ENCODE results near the gene PLEKHA6. TPM values are rescaled to one million over a fixed set of nuclear protein-coding genes. Genes with fewer than 3 reads are reported as not detected.
A peak's percentile ranks its signal among the peaks of the same experiment; 100 is the strongest.

The PLEKHA6 gene
- total RNA-seq, 2 donors from 2014 or later: 18.1 to 25.7 TPM

GRCh38 chr1:204361781-204362180 is 2.1 kb upstream of the PLEKHA6 start:
- no peak for TF ChIP-seq CTCF (IDR thresholded peaks at IDR 0.05)
- Histone ChIP-seq H3K4me3 (no peak overlapping the region), H3K4me1 (peaks cover 0 to 53% of the 10 kb centered on the region in 2 donors), H3K27ac (no peak overlapping the region), H3K36me3 (no peaks in the 10 kb centered on the region), H3K9me3 (no peaks in the 10 kb centered on the region), H3K27me3 (no peaks in the 10 kb centered on the region)
- no peak for DNase-seq (ENCODE audit: low spot score)

DNA sequence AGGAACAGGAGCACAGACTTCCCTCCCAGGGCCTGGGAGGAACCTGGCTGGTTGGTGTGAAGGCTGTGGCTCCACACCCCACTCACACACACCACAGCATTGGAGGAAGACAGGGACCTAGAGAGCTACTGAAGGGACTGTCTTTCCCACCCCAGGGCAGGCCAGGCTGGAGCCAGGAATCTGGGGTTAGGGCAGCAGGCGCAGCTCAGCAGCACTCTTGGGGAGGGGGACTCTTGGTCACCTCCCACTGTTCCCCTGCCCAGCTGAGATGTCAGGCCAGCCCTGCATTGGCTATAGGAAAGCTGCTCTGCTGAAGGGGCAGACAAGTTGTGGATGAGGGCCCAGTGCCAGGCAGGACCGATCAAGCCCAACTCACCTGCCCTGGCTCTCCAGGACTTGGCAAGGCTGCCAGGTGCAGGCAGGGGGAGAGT is 1.6 kb upstream of the PLEKHA6 start:
- Histone ChIP-seq H3K4me1 (peaks cover 0 to 53% of the 10 kb centered on the region in 2 donors), H3K27ac (no peak overlapping the region)

GRCh38 chr1:204360314-204360713 is 585 bp upstream of the PLEKHA6 start:
- H3K9me3 ChIP-seq: no peaks in the 10 kb centered on the region
- no peak overlapping the region for H3K4me3 ChIP-seq
- no peak for TF ChIP-seq CTCF (IDR thresholded peaks at IDR 0.05)
- no peaks in the 10 kb centered on the region for H3K36me3 ChIP-seq
- H3K4me1 ChIP-seq: peaks cover 0 to 53% of the 10 kb centered on the region in 2 donors
- no peaks in the 10 kb centered on the region for H3K27me3 ChIP-seq
- DNase-seq (ENCODE audit: low spot score): no peak
- no peak overlapping the region for H3K27ac ChIP-seq

More for the DNA sequence above, 1.6 kb upstream of the PLEKHA6 start:
- Histone ChIP-seq H3K27me3 (no peaks in the 10 kb centered on the region), H3K9me3 (no peaks in the 10 kb centered on the region), H3K4me3 (no peak overlapping the region), H3K36me3 (no peaks in the 10 kb centered on the region)
- no peak for DNase-seq (ENCODE audit: low spot score)
- no peak for TF ChIP-seq CTCF (IDR thresholded peaks at IDR 0.05)

DNA sequence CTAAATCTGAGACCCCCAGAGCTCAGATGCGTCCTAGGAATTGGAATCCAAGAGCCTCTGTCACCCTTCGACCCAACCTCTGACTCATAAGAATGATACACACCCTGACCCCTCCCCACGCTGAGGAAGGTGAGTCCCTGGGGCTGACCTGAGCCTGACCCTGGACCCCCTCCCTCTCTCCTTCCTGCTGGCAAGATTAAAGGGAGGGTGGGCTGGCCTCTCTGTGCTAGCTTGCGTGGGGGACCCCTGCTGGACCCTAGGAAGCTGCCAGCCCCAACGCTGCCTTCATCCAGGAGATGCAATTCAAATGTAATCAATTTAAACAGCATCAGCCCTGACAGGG is 627 bp downstream of the PLEKHA6 start:
- TF ChIP-seq CTCF (IDR thresholded peaks at IDR 0.05): no peak
- Histone ChIP-seq H3K9me3 (no peaks in the 10 kb centered on the region), H3K27me3 (no peaks in the 10 kb centered on the region), H3K27ac (no peak overlapping the region), H3K4me1 (peaks cover 0 to 52% of the 10 kb centered on the region in 2 donors), H3K4me3 (no peak overlapping the region), H3K36me3 (no peaks in the 10 kb centered on the region)
- no peak for DNase-seq (ENCODE audit: low spot score)

DNA sequence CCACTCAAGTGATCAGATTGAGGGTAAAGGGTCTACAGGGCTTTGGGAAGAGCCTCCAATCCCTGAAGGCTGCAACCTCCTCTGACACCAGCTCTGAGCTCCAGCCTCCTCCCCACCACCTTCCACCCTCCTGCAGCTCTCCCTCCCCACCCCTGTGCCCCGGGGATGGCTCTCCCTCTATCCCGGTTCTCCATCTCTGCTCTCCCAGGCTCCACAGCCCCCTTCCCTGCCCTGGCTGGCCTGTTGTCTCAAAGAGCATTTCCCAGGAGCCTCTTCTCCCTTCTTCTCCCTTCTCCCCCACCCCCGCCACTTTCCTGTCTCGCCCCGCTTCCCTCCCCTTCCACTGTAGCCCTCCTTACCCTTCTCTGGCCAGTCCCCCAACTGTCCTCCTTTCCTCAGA is 1.1 kb downstream of the PLEKHA6 start:
- Histone ChIP-seq H3K36me3 (no peaks in the 10 kb centered on the region), H3K27me3 (no peaks in the 10 kb centered on the region), H3K4me1 (peaks cover 0 to 47% of the 10 kb centered on the region in 2 donors), H3K27ac (peak overlapping the region in 1 of 2 donors; percentile 36), H3K9me3 (no peaks in the 10 kb centered on the region), H3K4me3 (no peak overlapping the region)
- no peak for DNase-seq (ENCODE audit: low spot score)
- TF ChIP-seq CTCF (IDR thresholded peaks at IDR 0.05): no peak
